Measurements from ENCODE around the gene EEFSEC. TPM values are rescaled to one million over a fixed set of nuclear protein-coding genes. Genes with fewer than 3 reads are reported as not detected.
A peak's percentile ranks its signal among the peaks of the same experiment; 100 is the strongest.

Gene EEFSEC
- total and polyA plus RNA-seq, 7 experiments from 2014 or later: 17.3 to 31.4 (median 18.3) TPM

GRCh38 chr3:128194843-128195242 is 41.6 kb downstream of the EEFSEC start:
- Histone ChIP-seq H3K36me3 (ENCODE audit: control insufficient read depth in 2 of 3, insufficient read depth in 3 of 3, low read length in 3 of 3) (peaks cover 0 to 3% (median 0%) of the 10 kb centered on the region in 3 experiments), H3K27ac (ENCODE audit: low read depth, low read length) (no peak overlapping the region), H3K9me3 (ENCODE audit: control insufficient read depth in 2 of 3, low read length in 3 of 3) (no peaks in the 10 kb centered on the region), H3K4me3 (ENCODE audit: low read length) (no peak overlapping the region), H3K27me3 (ENCODE audit: control insufficient read depth in 2 of 2, insufficient read depth in 2 of 2, low read length in 2 of 2) (no peaks in the 10 kb centered on the region), H3K4me1 (ENCODE audit: control insufficient read depth in 2 of 2, insufficient read depth in 2 of 2, low read length in 2 of 2) (no peaks in the 10 kb centered on the region)
- Mint-ChIP-seq H3K4me1 (peaks cover 7 to 42% (median 18%) of the 10 kb centered on the region in 7 donors), H3K27ac (peak overlapping the region in 1 of 9 donors; percentile 36), H3K36me3 (peaks cover 0 to 36% (median 0%) of the 10 kb centered on the region in 5 donors), H3K4me3 (no peak overlapping the region), H3K9me3 (no peaks in the 10 kb centered on the region), H3K27me3 (no peaks in the 10 kb centered on the region)
- POLR2A ChIA-PET: interaction anchor here (1.1 kb wide), 1 partner anchor 9 kb away, joined by 3 read pairs; no protein-coding TSS in a partner anchor
- intact Hi-C loops (cut with micrococcal nuclease): no loop called here
- ATAC-seq (no peak), DNase-seq (no peak)
- CTCF ChIA-PET: interaction anchor here (0.9 kb wide), 1 partner anchor 88 kb away, joined by 3 read pairs; no protein-coding TSS in a partner anchor

- ATAC-seq: no peak
- Mint-ChIP-seq H3K27ac (peak overlapping the region in 1 of 9 donors; percentile 66), H3K4me3 (no peak overlapping the region), H3K9me3 (no peaks in the 10 kb centered on the region), H3K27me3 (no peaks in the 10 kb centered on the region), H3K36me3 (peaks cover 0 to 38% (median 0%) of the 10 kb centered on the region in 5 donors), H3K4me1 (peaks cover 7 to 42% (median 18%) of the 10 kb centered on the region in 7 donors)
- H3K36me3 ChIP-seq (ENCODE audit: control insufficient read depth in 2 of 3, insufficient read depth in 3 of 3, low read length in 3 of 3): peaks cover 0 to 3% (median 0%) of the 10 kb centered on the region in 3 experiments
- H3K9me3 ChIP-seq (ENCODE audit: control insufficient read depth in 2 of 3, low read length in 3 of 3): no peaks in the 10 kb centered on the region
- POLR2A ChIA-PET: interaction anchor here (1.1 kb wide), 1 partner anchor 9 kb away, joined by 3 read pairs; no protein-coding TSS in a partner anchor
- H3K4me1 ChIP-seq (ENCODE audit: control insufficient read depth in 2 of 2, insufficient read depth in 2 of 2, low read length in 2 of 2): no peaks in the 10 kb centered on the region
- CTCF ChIA-PET: no interaction called here
- H3K4me3 ChIP-seq (ENCODE audit: low read length): no peak overlapping the region
- no peak overlapping the region for H3K27ac ChIP-seq (ENCODE audit: low read depth, low read length)
- no peak for DNase-seq
- intact Hi-C loops (cut with micrococcal nuclease): no loop called here
- no peaks in the 10 kb centered on the region for H3K27me3 ChIP-seq (ENCODE audit: control insufficient read depth in 2 of 2, insufficient read depth in 2 of 2, low read length in 2 of 2)
Measured at GRCh38 chr3:128195369-128195768, 42.1 kb downstream of the EEFSEC start.

GRCh38 chr3:128195802-128196201 is 42.5 kb downstream of the EEFSEC start:
- H3K4me3 ChIP-seq (ENCODE audit: low read length): no peak overlapping the region
- Mint-ChIP-seq H3K9me3 (no peaks in the 10 kb centered on the region), H3K4me1 (peaks cover 7 to 42% (median 18%) of the 10 kb centered on the region in 7 donors), H3K36me3 (peaks cover 0 to 42% (median 4%) of the 10 kb centered on the region in 5 donors), H3K27me3 (no peaks in the 10 kb centered on the region), H3K4me3 (no peak overlapping the region), H3K27ac (peak overlapping the region in 1 of 9 donors; percentile 66)
- intact Hi-C loops (cut with micrococcal nuclease): no loop called here
- CTCF ChIA-PET: no interaction called here
- no peaks in the 10 kb centered on the region for H3K27me3 ChIP-seq (ENCODE audit: control insufficient read depth in 2 of 2, insufficient read depth in 2 of 2, low read length in 2 of 2)
- no peaks in the 10 kb centered on the region for H3K9me3 ChIP-seq (ENCODE audit: control insufficient read depth in 2 of 3, low read length in 3 of 3)
- POLR2A ChIA-PET: no interaction called here
- no peak overlapping the region for H3K27ac ChIP-seq (ENCODE audit: low read depth, low read length)
- peak; percentile 37 for ATAC-seq
- no peak for DNase-seq
- no peaks in the 10 kb centered on the region for H3K4me1 ChIP-seq (ENCODE audit: control insufficient read depth in 2 of 2, insufficient read depth in 2 of 2, low read length in 2 of 2)
- H3K36me3 ChIP-seq (ENCODE audit: control insufficient read depth in 2 of 3, insufficient read depth in 3 of 3, low read length in 3 of 3): peaks cover 0 to 3% (median 0%) of the 10 kb centered on the region in 3 experiments

GRCh38 chr3:128196647-128197046 is 43.4 kb downstream of the EEFSEC start:
- ATAC-seq (no peak), DNase-seq (no peak)
- peaks cover 0 to 3% (median 0%) of the 10 kb centered on the region in 3 experiments for H3K36me3 ChIP-seq (ENCODE audit: control insufficient read depth in 2 of 3, insufficient read depth in 3 of 3, low read length in 3 of 3)
- Mint-ChIP-seq H3K27ac (peak overlapping the region in 3 of 9 donors; percentile 33 to 64 (median 38)), H3K9me3 (no peaks in the 10 kb centered on the region), H3K4me1 (peaks cover 7 to 42% (median 16%) of the 10 kb centered on the region in 7 donors), H3K4me3 (no peak overlapping the region), H3K27me3 (no peaks in the 10 kb centered on the region), H3K36me3 (peaks cover 0 to 41% (median 8%) of the 10 kb centered on the region in 5 donors)
- intact Hi-C loops (cut with micrococcal nuclease): no loop called here
- no peak overlapping the region for H3K4me3 ChIP-seq (ENCODE audit: low read length)
- H3K4me1 ChIP-seq (ENCODE audit: control insufficient read depth in 2 of 2, insufficient read depth in 2 of 2, low read length in 2 of 2): no peaks in the 10 kb centered on the region
- POLR2A ChIA-PET: interaction anchor here (0.6 kb wide), 1 partner anchor 21 kb away, joined by 4 read pairs; no protein-coding TSS in a partner anchor
- H3K27ac ChIP-seq (ENCODE audit: low read depth, low read length): no peak overlapping the region
- CTCF ChIA-PET: no interaction called here
- no peaks in the 10 kb centered on the region for H3K27me3 ChIP-seq (ENCODE audit: control insufficient read depth in 2 of 2, insufficient read depth in 2 of 2, low read length in 2 of 2)
- no peaks in the 10 kb centered on the region for H3K9me3 ChIP-seq (ENCODE audit: control insufficient read depth in 2 of 3, low read length in 3 of 3)

- peak overlapping the region in 6 of 9 donors; percentile 1 to 81 (median 49) for H3K27ac Mint-ChIP-seq
- intact Hi-C loops (cut with micrococcal nuclease): no loop called here
- no peaks in the 10 kb centered on the region for H3K27me3 Mint-ChIP-seq
- H3K27ac ChIP-seq (ENCODE audit: low read depth, low read length): no peak overlapping the region
- H3K36me3 ChIP-seq (ENCODE audit: control insufficient read depth in 2 of 3, insufficient read depth in 3 of 3, low read length in 3 of 3): peaks cover 0 to 3% (median 0%) of the 10 kb centered on the region in 3 experiments
- H3K9me3 ChIP-seq (ENCODE audit: control insufficient read depth in 2 of 3, low read length in 3 of 3): no peaks in the 10 kb centered on the region
- no peaks in the 10 kb centered on the region for H3K9me3 Mint-ChIP-seq
- ATAC-seq: no peak
- DNase-seq: no peak
- ChIA-PET POLR2A (no interaction called here), CTCF (interaction anchor here (0.7 kb wide), 1 partner anchor 20 kb away, joined by 3 read pairs; no protein-coding TSS in a partner anchor)
- no peaks in the 10 kb centered on the region for H3K27me3 ChIP-seq (ENCODE audit: control insufficient read depth in 2 of 2, insufficient read depth in 2 of 2, low read length in 2 of 2)
- H3K4me3 Mint-ChIP-seq: peak overlapping the region in 1 of 10 donors; percentile 43
- peaks cover 7 to 34% (median 16%) of the 10 kb centered on the region in 7 donors for H3K4me1 Mint-ChIP-seq
- H3K4me3 ChIP-seq (ENCODE audit: low read length): no peak overlapping the region
- H3K36me3 Mint-ChIP-seq: peaks cover 0 to 44% (median 8%) of the 10 kb centered on the region in 5 donors
- H3K4me1 ChIP-seq (ENCODE audit: control insufficient read depth in 2 of 2, insufficient read depth in 2 of 2, low read length in 2 of 2): no peaks in the 10 kb centered on the region
Measured at GRCh38 chr3:128197855-128198254, 44.6 kb downstream of the EEFSEC start.

- CTCF ChIA-PET: interaction anchor here (0.7 kb wide), 1 partner anchor 19 kb away, joined by 3 read pairs; no protein-coding TSS in a partner anchor
- ATAC-seq (no peak), DNase-seq (peak in 3 of 9 donors; percentile 5 to 15 (median 13))
- Histone ChIP-seq H3K4me3 (ENCODE audit: low read length) (no peak overlapping the region), H3K36me3 (ENCODE audit: control insufficient read depth in 2 of 3, insufficient read depth in 3 of 3, low read length in 3 of 3) (peaks cover 0 to 3% (median 0%) of the 10 kb centered on the region in 3 experiments), H3K27me3 (ENCODE audit: control insufficient read depth in 2 of 2, insufficient read depth in 2 of 2, low read length in 2 of 2) (no peaks in the 10 kb centered on the region), H3K27ac (ENCODE audit: low read depth, low read length) (no peak overlapping the region), H3K4me1 (ENCODE audit: control insufficient read depth in 2 of 2, insufficient read depth in 2 of 2, low read length in 2 of 2) (no peaks in the 10 kb centered on the region), H3K9me3 (ENCODE audit: control insufficient read depth in 2 of 3, low read length in 3 of 3) (no peaks in the 10 kb centered on the region)
- H3K27me3 Mint-ChIP-seq: no peaks in the 10 kb centered on the region
- H3K4me1 Mint-ChIP-seq: peaks cover 7 to 36% (median 16%) of the 10 kb centered on the region in 7 donors
- peaks cover 3 to 48% (median 8%) of the 10 kb centered on the region in 5 donors for H3K36me3 Mint-ChIP-seq
- H3K4me3 Mint-ChIP-seq: peak overlapping the region in 4 of 10 donors; percentile 12 to 43 (median 28)
- H3K9me3 Mint-ChIP-seq: no peaks in the 10 kb centered on the region
- intact Hi-C loops (cut with micrococcal nuclease): no loop called here
- H3K27ac Mint-ChIP-seq: peak overlapping the region in 8 of 9 donors; percentile 1 to 88 (median 62)
- POLR2A ChIA-PET: no interaction called here
Measured at GRCh38 chr3:128198313-128198712, 45.0 kb downstream of the EEFSEC start.

- intact Hi-C loops (cut with micrococcal nuclease): no loop called here
- no peak overlapping the region for H3K4me3 Mint-ChIP-seq
- Histone ChIP-seq H3K27me3 (ENCODE audit: control insufficient read depth in 2 of 2, insufficient read depth in 2 of 2, low read length in 2 of 2) (no peaks in the 10 kb centered on the region), H3K27ac (ENCODE audit: low read depth, low read length) (no peak overlapping the region), H3K36me3 (ENCODE audit: control insufficient read depth in 2 of 3, insufficient read depth in 3 of 3, low read length in 3 of 3) (peaks cover 0 to 3% (median 0%) of the 10 kb centered on the region in 3 experiments), H3K4me3 (ENCODE audit: low read length) (no peak overlapping the region), H3K9me3 (ENCODE audit: control insufficient read depth in 2 of 3, low read length in 3 of 3) (no peaks in the 10 kb centered on the region), H3K4me1 (ENCODE audit: control insufficient read depth in 2 of 2, insufficient read depth in 2 of 2, low read length in 2 of 2) (no peaks in the 10 kb centered on the region)
- H3K27me3 Mint-ChIP-seq: no peaks in the 10 kb centered on the region
- peak overlapping the region in 4 of 9 donors; percentile 8 to 54 (median 42) for H3K27ac Mint-ChIP-seq
- H3K36me3 Mint-ChIP-seq: peaks cover 3 to 48% (median 8%) of the 10 kb centered on the region in 5 donors
- no peaks in the 10 kb centered on the region for H3K9me3 Mint-ChIP-seq
- DNase-seq (no peak), ATAC-seq (no peak)
- H3K4me1 Mint-ChIP-seq: peaks cover 7 to 34% (median 16%) of the 10 kb centered on the region in 7 donors
- ChIA-PET CTCF (no interaction called here), POLR2A (no interaction called here)
Measured at GRCh38 chr3:128199110-128199509, 45.8 kb downstream of the EEFSEC start.
